Smooth muscle cell (in vitro differentiated cells): ENCODE results near the gene SNX5. TPM values are rescaled to one million over a fixed set of nuclear protein-coding genes. Genes with fewer than 3 reads are reported as not detected.
A peak's percentile ranks its signal among the peaks of the same experiment; 100 is the strongest.
"Not testable (repeated sequence)": the region's sequence is repeated elsewhere in the genome, so short reads cannot be mapped to it uniquely, and the experiment has no call there.

Experiments used
- DNase-seq: peaks from one replicate; lab custom pipeline; 2025; ENCODE audit not compliant: unreplicated experiment; lab: John Stamatoyannopoulos, UW
- H2AFZ ChIP-seq: fragments of 200-600 bp; sonication (generic); 2 replicates; pipeline ENCODE4 v1.6.0; 2016; ENCODE audit warnings: antibody characterized with exemption, low read depth, mild to moderate bottlenecking
- H3F3A ChIP-seq: fragments of 200-600 bp; sonication (generic); 2 replicates; pipeline ENCODE4 v1.6.0; 2017; ENCODE audit warnings: antibody characterized with exemption, low read depth
- H3K27ac ChIP-seq: fragments of 200-600 bp; sonication (generic); 2 replicates; pipeline ENCODE4 v1.5.1; 2016; ENCODE audit warnings: low read depth, mild to moderate bottlenecking
- H3K27me3 ChIP-seq: fragments of 200-600 bp; sonication (generic); 2 replicates; pipeline ENCODE4 v1.6.1; 2016; ENCODE audit warnings: low read depth, mild to moderate bottlenecking
- H3K36me3 ChIP-seq: fragments of 200-600 bp; sonication (generic); 2 replicates; pipeline ENCODE4 v1.5.1; 2016; ENCODE audit warnings: low read depth
- H3K4me1 ChIP-seq: fragments of 200-600 bp; sonication (generic); 2 replicates; pipeline ENCODE4 v1.5.1; 2016; ENCODE audit warnings: low read depth
- H3K4me2 ChIP-seq: fragments of 200-600 bp; sonication (generic); 2 replicates; pipeline ENCODE4 v1.6.0; 2016; ENCODE audit warnings: mild to moderate bottlenecking
- H3K4me3 ChIP-seq: fragments of 200-600 bp; sonication (generic); 2 replicates; pipeline ENCODE4 v1.5.1; 2016; ENCODE audit warnings: mild to moderate bottlenecking
- H3K79me2 ChIP-seq: fragments of 200-600 bp; sonication (generic); 2 replicates; pipeline ENCODE4 v1.6.0; 2016; ENCODE audit warnings: low read depth, mild to moderate bottlenecking
- H3K9ac ChIP-seq: fragments of 200-600 bp; sonication (generic); 2 replicates; pipeline ENCODE4 v1.6.0; 2016; ENCODE audit warnings: low read depth
- H3K9me3 ChIP-seq: fragments of 200-600 bp; sonication (generic); replicated peaks from 2 replicates; pipeline ENCODE4 v1.5.1; 2016; ENCODE audit warnings: low read depth
- H4K20me1 ChIP-seq: fragments of 200-600 bp; sonication (generic); 2 replicates; pipeline ENCODE4 v1.6.0; 2016; ENCODE audit warnings: low read depth
- WGBS: methylation state at CpG from one replicate; pipeline ENCODE4 v1.1.7; 2016; ENCODE audit warnings: low lambda C conversion rate; 5-methylcytosine and 5-hydroxymethylcytosine counted together
- polyA plus RNA-seq: library from polyadenylated mRNA; unstranded; fragments of >200 nt; fragmentation: Nextera tagmentation; extraction: Ambion mirVana; gene quantifications from 2 replicates; pipeline ENCODE4 v1.2.1, GENCODE V29; 2016
- total RNA-seq: library from RNA; depleted of rRNA; stranded (reverse); fragments of >200 nt; gene quantifications from 2 replicates; pipeline ENCODE4 v1.2.3, GENCODE V29; 2014
- TF ChIP-seq, protein P1 (sequence below): fragments of 200-600 bp; sonication (generic); IDR thresholded peaks from 2 replicates; pipeline ENCODE4 v1.5.1; 2017; ENCODE audit warnings: borderline replicate concordance, mild to moderate bottlenecking, antibody characterized with exemption; ENCODE audit not compliant: insufficient read depth, poor library complexity, severe bottlenecking

SNX5 gene
- total and polyA plus RNA-seq, 2 experiments from 2014 or later, result 46.3 to 100 TPM

DNA sequence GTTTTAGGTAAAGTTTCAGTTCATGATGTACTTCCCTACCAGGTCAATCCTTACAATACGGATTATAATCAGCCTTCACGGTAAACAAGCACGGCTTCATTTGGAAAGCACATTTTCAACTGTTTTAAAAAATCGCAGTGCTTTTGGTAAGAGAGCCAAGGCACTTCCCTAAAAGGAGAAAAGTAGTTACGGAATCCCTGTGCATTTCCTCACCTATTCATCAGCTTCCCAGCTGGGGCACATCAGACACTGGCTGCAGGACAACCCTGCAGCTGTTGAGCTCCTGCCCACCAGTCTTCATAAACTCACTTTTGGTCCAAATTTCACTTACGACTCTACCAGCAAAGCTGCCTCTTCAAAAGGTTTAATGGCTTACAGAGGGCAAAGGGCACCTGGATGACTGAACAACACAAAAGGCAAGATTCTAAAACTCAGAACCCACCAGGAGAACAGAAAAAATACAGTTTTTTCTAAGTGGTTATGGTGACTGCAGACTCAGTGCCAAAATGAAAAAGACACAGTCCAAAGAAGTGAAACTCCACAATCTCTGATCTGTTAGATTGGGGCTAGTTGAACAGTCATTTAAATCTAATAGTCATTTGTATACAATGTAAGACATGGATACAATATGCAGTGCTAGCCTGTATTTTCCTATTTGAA is 7.5 kb downstream of the SNX5 start:
- DNase-seq, result no peak
- TF ChIP-seq, protein P1, sequence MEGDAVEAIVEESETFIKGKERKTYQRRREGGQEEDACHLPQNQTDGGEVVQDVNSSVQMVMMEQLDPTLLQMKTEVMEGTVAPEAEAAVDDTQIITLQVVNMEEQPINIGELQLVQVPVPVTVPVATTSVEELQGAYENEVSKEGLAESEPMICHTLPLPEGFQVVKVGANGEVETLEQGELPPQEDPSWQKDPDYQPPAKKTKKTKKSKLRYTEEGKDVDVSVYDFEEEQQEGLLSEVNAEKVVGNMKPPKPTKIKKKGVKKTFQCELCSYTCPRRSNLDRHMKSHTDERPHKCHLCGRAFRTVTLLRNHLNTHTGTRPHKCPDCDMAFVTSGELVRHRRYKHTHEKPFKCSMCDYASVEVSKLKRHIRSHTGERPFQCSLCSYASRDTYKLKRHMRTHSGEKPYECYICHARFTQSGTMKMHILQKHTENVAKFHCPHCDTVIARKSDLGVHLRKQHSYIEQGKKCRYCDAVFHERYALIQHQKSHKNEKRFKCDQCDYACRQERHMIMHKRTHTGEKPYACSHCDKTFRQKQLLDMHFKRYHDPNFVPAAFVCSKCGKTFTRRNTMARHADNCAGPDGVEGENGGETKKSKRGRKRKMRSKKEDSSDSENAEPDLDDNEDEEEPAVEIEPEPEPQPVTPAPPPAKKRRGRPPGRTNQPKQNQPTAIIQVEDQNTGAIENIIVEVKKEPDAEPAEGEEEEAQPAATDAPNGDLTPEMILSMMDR, result no peak
- Histone ChIP-seq H3K27me3 (no peaks in the 10 kb centered on the region), H3K9ac (no peak overlapping the region), H3K4me3 (peak overlapping the region; percentile 8), H3K4me2 (no peak overlapping the region), H2AFZ (no peak overlapping the region), H3F3A (peaks cover 31% of the 10 kb centered on the region), H3K36me3 (no peaks in the 10 kb centered on the region), H3K27ac (peak overlapping the region; percentile 71), H3K9me3 (no peaks in the 10 kb centered on the region), H3K79me2 (peaks cover 100% of the 10 kb centered on the region), H4K20me1 (peaks cover 100% of the 10 kb centered on the region), H3K4me1 (peaks cover 43% of the 10 kb centered on the region)
- WGBS, result 82% methylated on average over 6 of the region's 6 CpGs

DNA sequence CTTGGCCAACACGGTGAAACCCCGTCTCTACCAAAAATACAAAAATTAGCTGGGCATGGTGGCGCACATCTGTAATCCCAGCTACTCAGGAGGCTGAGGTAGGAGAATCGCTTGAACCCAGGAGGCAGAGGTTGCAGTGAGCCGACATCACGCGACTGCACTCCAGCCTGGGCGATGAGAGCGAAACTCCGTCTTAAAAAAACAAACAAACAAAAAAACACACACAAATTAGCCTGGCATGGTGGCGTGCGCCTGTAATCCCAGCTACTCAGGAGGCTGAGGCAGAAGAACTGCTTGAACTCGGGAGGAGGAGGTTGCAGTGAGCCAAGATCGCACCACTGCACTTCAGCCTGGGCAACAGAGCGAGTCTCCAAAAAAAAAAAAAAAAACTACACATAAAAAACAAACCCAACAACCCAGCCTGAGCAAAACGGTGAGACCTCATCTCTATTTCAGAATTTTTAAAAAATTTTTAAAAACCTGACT is 8.2 kb downstream of the SNX5 start:
- Histone ChIP-seq H3K27ac (peak overlapping the region; percentile 71), H3F3A (peaks cover 31% of the 10 kb centered on the region), H3K4me3 (peak overlapping the region; percentile 8), H3K4me1 (peaks cover 37% of the 10 kb centered on the region), H4K20me1 (peaks cover 100% of the 10 kb centered on the region), H3K79me2 (peaks cover 100% of the 10 kb centered on the region)
- not testable (repeated sequence) for H3K9ac ChIP-seq, H3K36me3 ChIP-seq, DNase-seq, H3K9me3 ChIP-seq, H3K27me3 ChIP-seq, H3K4me2 ChIP-seq, H2AFZ ChIP-seq
- 97% methylated on average over 16 of the region's 16 CpGs for WGBS

DNA sequence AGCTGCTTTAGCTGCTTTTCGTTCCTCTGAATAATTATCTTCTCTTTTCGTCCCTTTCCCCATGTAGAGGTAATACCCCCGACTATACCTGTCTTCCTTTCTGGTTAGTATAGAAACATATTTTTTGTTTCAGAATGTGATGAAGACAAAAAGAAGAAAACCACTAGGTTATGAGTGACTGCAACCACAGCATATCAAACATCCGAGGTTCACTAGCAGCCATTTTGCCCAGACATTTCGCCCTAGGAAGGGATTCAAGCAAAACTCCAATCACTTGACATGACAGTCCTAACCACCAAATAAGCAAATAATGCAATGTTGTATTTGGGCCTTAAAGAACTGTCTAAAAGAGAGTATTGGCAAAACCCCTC is 9.4 kb downstream of the SNX5 start:
- H3K4me2 ChIP-seq, result peak overlapping the region; percentile 41
- peaks cover 28% of the 10 kb centered on the region for H3K4me1 ChIP-seq
- TF ChIP-seq, protein P1, result no peak
- no peaks in the 10 kb centered on the region for H3K27me3 ChIP-seq
- H3K9ac ChIP-seq, result no peak overlapping the region
- no peak for DNase-seq
- no peaks in the 10 kb centered on the region for H3K9me3 ChIP-seq
- no peak overlapping the region for H3K4me3 ChIP-seq
- H3K79me2 ChIP-seq, result peaks cover 100% of the 10 kb centered on the region
- no peaks in the 10 kb centered on the region for H3K36me3 ChIP-seq
- peak overlapping the region; percentile 71 for H3K27ac ChIP-seq
- H3F3A ChIP-seq, result peaks cover 31% of the 10 kb centered on the region
- 89% methylated on average over 5 of the region's 5 CpGs for WGBS
- H4K20me1 ChIP-seq, result peaks cover 100% of the 10 kb centered on the region
- no peak overlapping the region for H2AFZ ChIP-seq

DNA sequence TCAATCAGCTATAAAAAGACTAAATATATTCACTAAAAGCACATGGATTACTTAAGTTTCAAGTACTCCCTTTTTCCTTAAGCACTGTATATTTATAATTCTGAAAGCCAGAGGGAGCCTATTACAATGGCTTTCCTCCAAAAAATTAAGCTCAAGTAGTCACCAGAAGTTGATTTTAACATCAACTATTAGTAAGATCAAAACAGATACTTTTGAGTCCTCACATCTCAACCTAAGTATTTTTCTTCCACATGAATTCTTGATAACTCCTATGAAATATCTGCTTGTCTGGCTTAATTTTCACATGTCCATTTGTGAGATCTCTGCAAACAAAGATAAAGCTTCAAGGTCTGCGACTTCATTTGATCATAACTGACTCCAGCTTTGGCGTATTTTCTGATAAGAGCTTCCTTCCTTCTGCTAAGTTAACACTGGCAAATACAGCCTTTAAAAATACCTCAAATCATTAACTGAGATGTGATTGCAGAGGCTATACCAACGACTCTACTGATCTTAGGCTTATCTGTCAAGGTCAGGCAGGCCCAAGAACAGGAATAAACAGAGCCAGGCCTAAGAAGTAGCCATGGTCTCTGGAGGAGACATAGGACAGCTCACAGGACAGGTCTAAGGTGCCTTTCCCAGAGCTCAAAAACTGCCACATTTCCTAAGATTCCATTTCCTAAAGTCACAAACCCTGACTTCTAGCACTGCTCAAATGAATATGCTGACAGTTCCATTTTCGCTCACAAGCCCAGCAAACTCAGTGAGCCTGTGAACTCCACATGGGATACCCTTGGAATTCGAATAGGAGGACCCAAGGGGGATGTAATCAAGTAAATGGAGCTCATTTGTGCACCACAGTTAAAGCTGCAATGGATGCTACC is 10.0 kb downstream of the SNX5 start:
- peaks cover 100% of the 10 kb centered on the region for H3K79me2 ChIP-seq
- no peak for DNase-seq
- peaks cover 100% of the 10 kb centered on the region for H4K20me1 ChIP-seq
- peak overlapping the region; percentile 31 for H3K4me2 ChIP-seq
- no peak overlapping the region for H3K4me3 ChIP-seq
- H3K27ac ChIP-seq, result peak overlapping the region; percentile 71
- no peak overlapping the region for H3K9ac ChIP-seq
- H3K9me3 ChIP-seq, result no peaks in the 10 kb centered on the region
- TF ChIP-seq, protein P1, result no peak
- H2AFZ ChIP-seq, result no peak overlapping the region
- peaks cover 26% of the 10 kb centered on the region for H3K4me1 ChIP-seq
- H3K27me3 ChIP-seq, result no peaks in the 10 kb centered on the region
- H3K36me3 ChIP-seq, result no peaks in the 10 kb centered on the region
- WGBS, result 48% methylated on average over 5 of the region's 5 CpGs
- peaks cover 29% of the 10 kb centered on the region for H3F3A ChIP-seq
